HG02678 (cell line): ENCODE data around the gene POC5.
"Not testable (repeated sequence)": the region's sequence is repeated elsewhere in the genome, so short reads cannot be mapped to it uniquely, and the experiment has no call there.

Source experiments
- ATAC-seq: cut with Tn5 transposase; IDR thresholded peaks from one replicate; pipeline ENCODE4 v1.9.1; 2021; ENCODE audit warnings: mild to moderate bottlenecking, moderate library complexity; ENCODE audit not compliant: unreplicated experiment

The POC5 gene

GRCh38 chr5:75717082-75717922, at the start of gene POC5:
Gene POC5, minus strand, starts transcription at chr5:75717437. Its CDS starts 4,500 bp downstream, at chr5:75712937.
- peak; percentile 94 for ATAC-seq

DNA sequence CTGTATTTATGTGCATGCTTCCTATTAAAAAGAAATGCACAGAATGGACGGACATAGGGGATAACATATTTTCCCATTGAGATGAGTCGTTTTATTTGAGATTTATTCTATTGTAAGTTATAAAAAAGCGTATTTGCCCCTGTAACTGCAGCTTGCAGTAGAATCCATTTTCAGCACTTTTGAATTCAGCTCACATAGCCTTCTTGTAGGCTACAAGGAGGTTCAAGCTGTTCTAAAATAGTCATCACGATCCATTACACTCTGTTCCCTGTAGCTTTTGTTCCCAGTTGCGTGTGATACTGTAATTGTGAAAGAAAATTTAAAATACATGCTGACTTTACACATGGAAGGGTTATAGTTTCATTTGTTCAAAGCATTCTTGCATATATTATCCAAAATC, 40.9 kb upstream of the POC5 start:
- ATAC-seq, result no peak

GRCh38 chr5:75756981-75757380, 39.7 kb upstream of the POC5 start:
- ATAC-seq, result no peak

DNA sequence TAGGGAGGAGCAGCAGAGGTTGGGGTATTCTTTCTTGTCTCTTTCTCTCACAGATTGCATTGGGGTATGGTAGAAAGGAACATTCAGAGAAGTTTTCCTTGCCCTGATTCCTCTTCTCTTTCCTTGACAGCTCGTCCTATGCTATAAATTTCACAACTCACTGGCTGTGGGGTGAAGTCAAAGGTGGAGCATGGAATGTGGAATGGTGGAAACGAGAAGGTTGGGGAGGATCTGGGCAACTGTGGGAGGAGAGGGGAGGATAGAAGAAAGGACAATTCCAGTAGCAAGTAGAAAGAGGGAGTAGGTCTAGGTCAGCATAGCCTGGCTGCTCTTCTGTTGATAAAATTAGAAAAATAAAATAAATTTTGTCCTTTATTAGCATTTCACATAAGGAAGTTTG, 39.0 kb upstream of the POC5 start:
- ATAC-seq, result no peak

DNA sequence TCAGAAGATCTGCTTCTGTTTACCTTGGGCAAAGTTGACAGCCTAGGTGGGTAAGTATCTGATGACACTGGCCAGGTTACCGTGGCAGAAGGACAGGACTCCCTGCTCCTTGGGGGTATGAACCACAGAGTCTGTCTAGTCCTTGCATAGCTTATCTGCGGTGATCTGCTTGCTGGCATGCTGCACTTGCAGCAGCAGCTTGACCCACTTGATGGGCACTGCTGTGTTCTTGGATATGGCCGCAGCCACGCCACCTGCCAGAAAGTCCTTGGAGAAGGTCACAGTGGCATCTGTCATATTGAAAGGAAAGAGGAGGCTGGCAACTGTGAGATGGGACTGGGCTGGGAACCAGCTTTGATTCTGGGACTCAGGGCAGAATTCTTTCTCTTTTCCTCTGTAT, 35.9 kb upstream of the POC5 start:
- ATAC-seq, result no peak

DNA sequence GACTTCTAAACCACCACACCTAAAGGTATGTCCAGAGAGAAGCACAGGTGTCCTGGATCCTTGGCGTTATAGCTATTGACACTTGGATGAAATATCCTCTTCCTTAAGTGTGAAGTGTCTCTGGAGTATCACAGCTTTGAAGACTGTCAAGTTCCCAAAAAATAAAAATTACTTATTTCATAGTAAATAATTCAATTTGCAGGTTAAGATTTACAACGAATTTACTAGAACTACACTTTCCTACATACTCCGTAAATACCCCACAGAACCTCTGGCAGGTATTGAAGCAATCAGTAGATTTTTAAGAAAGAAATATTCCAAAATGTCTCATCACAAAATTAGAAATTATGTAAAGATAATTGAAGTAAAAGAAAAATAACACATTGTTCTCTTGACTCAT, 27.1 kb upstream of the POC5 start:
- no peak for ATAC-seq

- ATAC-seq, result no peak
These were observed 19.0 kb upstream of the POC5 start for GRCh38 chr5:75736273-75736672.

DNA sequence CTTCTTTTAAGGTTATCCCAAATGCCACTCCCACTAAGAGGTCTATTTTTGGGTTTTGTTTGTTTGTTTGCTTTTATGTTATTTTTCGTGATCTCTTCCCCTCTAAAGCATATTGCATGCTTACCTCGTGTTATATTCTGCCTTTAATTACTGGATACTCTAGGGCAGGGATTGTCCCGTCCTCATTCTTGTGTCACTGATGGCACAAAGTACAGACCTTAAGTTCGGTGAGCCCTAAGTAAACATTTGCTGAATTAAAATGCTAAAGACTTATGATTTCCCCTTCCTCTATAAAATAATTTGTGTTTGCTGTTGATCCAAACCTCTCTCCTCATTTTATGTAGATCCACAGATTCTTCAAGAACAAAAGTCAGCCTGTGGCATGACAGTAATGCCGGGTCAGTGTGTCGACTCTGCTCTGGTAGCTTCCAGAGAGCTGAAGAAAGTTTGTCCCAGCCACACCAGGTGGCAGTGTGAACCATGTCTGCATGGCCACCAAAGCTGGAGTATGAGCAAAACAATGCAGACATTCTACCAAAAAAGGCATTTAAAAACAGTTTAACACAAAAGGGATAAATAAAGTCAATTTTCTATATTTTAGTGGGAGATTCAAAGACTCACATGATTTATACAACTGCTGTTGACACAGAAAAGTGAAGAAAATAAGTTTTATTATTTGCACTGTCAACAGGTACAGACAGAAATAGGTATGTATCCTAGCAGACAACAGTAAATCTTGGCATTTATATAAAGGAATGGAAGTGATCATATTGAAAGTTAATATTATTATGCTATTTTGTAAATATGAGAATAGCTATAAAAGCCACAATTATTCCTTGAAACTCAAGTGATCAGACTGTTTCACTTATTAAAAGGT, 17.9 kb upstream of the POC5 start:
- no peak for ATAC-seq

DNA sequence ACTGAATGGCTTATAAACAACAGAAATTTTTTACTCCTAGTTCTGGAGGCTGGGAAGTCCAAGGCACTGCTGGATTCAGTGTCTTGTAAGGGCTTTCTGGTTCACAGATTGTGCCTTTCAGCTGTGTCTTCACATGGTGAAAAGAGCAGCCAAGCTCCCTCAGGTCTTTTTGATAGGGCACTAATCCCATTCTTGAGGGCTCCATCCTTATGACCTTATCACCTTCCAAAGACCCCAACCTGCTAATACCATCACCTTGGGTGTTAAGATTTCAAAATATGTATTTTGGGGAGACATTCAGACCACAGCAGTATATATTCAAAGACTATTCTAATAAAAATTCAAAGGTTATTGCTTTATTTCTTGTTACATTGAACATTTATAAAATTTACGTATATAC, 16.5 kb upstream of the POC5 start:
- no peak for ATAC-seq

DNA sequence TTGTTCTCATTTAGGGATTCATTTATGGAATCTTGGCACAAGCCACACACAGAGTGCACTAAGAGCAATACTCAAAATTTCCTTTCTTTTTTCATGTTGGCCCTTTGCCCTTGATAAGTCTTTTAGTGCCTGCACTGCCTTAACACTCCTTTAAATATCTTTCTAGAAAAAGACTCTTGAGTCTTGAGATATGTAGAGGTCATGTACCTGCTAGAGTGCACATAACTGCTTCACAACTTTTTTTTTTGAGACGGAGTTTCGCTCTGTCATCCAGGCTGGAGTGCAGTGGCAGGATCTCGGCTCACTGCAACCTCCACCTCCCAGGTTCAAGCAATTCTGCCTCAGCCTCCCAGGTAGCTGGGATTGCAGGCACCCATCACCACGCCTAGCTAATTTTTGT, 14.3 kb upstream of the POC5 start:
- ATAC-seq, result not testable (repeated sequence)

- ATAC-seq, result no peak
These were observed 12.1 kb upstream of the POC5 start for GRCh38 chr5:75729321-75729720.

DNA sequence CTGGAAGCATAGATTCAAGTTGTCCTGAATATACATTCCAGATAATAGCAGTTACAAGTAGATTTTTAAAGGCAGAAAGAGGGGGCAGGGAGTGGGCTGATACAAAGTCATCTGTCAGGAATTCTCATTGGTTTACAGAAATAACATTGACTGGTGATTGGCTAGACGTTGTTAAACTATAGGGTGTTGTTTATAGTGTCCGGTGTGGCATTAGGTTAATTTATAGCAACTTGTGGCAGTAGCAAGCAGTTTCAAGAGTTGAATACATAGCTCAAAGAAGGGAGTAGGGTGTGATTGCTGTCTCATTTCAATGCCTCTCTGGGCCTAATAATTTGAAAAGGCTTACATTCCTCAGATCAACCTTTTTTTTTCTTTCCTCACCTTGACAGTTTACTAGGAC, 10.7 kb upstream of the POC5 start:
- no peak for ATAC-seq

GRCh38 chr5:75726224-75726623, 9.0 kb upstream of the POC5 start:
- not testable (repeated sequence) for ATAC-seq

DNA sequence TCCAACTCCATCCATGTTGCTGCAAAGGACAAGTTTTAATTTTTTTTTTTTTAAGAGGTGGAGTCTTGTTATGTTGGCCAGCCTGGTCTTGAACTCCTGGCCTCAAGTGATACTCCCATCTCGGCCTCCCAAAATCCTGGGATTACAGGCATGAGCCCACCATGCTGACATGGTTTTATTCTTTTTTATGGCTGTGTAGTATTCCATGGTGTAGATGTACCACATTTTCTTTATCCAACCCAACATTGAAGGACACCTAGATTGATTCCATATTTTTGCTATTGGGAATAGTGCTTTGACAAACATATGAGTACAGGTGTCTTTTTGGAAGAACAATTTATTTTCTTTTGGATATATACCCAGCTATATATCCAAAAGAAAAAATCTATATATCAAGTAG, 6.1 kb upstream of the POC5 start:
- ATAC-seq, result no peak

DNA sequence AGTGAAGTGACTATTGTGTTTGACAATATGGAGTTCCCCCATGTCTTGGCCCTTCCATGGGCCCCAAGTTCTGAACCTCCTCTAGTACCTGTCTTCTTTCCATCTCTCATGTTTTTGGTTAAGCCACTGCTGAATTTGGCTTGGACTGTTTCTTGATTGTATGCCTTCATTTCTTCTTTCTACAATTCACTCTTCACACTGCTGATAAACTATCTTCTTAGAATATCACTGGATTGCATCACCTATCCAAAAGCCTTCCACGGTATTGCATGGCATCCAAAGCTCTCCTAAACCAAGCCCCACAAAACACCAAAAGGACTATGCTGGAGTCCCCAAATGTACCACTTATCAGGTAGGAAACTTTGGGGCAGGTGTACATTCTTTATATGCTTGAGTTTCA, 4.3 kb upstream of the POC5 start:
- ATAC-seq, result no peak

GRCh38 chr5:75720882-75721281, 3.6 kb upstream of the POC5 start:
- ATAC-seq, result no peak

GRCh38 chr5:75716715-75717081, 539 bp downstream of the POC5 start:
- ATAC-seq, result peak; percentile 18

- ATAC-seq, result no peak
These were observed 5.1 kb downstream of the POC5 start for GRCh38 chr5:75712091-75712490.

DNA sequence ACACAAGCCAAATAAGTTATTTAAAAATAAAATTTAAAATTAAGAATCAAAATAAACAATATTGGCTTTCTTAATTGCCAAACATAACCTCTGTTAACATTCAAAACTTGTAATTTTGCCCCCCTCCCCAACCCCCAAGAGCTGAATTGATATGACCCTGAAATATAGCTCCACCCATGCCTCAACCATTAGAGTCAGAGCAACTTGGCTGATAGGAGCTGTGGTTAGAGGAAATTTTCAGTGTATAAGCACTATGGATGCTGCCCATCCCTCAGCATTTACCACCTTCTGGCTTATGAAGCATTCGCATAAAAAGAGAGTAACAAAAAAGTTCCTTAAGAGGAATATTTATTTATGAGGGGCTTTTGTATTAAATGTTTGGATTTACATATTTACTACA, 6.1 kb downstream of the POC5 start:
- ATAC-seq, result no peak

- ATAC-seq, result no peak
These were observed 6.6 kb downstream of the POC5 start for GRCh38 chr5:75710637-75711036.

DNA sequence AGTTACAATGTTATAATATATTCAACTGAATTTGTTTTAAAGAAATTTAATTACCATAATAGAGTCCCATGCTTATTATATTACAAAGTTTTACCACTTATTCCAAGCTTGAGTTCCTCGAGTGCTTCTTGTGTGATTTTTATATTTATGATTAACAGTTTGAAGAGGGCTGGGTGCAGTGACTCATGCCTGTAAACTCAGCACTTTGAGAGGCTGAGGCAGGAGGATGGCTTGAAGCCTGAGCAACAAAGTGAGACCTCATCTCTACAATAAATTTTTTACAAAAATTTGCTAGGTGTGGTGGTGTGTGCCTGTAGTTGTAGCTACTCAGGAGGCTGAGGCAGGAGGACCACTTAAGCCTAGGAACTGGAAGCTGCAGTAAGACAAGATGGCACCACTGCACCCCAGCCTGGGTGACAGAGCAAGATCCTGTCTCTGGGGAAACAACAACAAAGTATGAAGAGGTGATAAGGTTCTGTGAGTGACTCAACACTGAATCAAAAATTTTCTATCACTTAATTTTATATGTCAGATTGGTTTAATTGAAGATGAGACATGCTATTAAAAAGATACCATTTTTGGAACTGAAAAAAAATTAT, 9.2 kb downstream of the POC5 start:
- no peak for ATAC-seq

DNA sequence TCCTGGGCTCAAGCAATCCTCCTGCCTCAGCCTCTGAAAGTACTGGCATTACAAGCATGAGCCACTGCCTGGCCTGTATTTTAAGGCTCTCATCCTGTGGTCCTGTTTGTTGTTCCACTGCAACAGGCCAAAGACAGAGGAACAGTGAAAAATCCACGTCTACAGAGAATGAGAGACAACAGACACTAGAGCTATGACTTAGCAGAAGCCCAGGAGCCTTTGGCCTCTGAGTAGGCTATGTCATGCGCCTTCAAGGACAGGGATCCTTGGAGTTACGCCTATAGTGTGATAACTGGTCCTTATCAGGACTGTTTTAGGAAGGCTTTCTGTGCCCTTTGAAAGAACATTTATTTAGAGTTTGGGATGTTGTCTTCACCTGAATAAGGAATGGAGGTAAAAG, 10.5 kb downstream of the POC5 start:
- ATAC-seq, result no peak
